GM18519 (cell line): ENCODE data around the gene TEF.

Experiments
- ATAC-seq: cut with Tn5 transposase; IDR thresholded peaks from one replicate; pipeline ENCODE4 v1.9.1; 2021; ENCODE audit warnings: mild to moderate bottlenecking, moderate library complexity; ENCODE audit not compliant: unreplicated experiment, low FRiP score

TEF gene

DNA sequence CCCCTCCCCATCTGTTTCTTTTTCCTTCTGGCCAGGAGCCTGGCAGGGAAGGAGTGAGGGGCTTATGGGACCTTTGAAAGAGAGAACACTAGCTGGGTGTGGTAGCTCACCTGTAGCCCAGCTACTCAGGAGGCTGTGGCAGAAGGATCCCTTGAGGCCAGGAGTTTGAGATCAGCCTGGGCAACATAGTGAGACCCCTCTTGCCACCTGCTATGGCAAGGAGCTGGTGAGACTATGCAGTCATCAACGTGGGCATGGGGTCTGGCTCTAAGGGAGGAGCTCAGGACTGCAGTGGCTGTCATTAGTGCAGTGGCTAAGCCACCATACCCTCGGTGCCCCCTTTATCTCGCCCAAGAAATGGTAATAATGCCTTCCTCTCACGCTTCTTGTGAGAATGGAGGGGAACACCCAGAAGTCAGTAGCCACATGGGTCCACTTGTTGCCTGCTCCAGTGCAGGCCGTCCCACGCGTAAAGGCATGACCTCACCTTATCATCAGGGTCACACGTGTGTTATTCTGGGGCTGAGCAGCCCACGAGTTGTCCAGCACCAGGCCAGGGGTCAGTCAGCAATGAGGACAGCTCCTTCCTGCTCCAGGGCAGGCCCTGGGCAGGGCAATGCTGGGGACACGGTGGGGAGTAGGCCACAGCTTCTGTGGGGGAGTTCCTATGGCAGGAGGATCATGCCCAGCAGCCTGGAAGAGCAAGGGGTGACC, 27.7 kb upstream of the TEF start:
- no peak for ATAC-seq

DNA sequence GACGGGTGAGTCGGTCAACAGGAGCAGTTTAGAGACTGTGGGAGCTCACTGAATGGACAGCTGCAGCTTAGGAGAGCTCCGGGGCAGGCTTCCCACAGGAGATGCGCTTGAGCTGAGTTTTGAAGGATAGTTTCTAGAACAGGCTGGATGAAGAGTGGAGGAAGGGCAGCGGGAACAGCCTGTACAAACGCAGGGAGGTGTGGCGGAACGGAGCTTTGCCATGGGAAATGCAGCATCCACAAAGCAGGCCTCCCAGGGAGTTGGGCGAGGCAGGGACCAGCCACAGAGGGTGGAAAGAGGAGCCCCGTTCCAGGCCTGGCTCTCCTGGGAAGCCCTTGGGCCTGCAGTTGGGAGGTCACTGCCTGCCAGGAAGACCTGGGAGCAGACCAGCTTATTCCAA, 26.8 kb upstream of the TEF start:
- ATAC-seq, result no peak

DNA sequence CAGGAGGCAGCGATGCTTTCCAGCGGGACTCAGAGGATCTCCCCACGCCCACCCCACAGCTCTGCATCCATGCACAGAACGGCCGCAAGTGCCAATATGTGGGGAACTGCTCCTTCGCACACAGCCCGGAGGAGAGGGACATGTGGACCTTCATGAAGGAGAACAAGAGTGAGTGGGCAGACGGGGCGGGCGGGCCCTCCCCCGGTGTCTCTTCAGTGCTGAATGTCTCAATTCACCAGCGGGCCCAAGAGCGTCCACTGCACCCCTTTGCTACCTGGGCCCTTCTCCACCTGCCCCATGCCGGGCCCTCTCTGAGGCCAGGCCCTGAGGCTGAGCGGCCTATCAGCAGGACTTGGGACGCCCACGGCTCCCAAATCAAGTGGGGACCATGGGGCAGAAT, 25.8 kb upstream of the TEF start:
- ATAC-seq, result no peak

GRCh38 chr22:41356430-41357028, 25.2 kb upstream of the TEF start:
- ATAC-seq, result no peak

GRCh38 chr22:41357191-41357590, 24.6 kb upstream of the TEF start:
- ATAC-seq, result no peak

- ATAC-seq, result no peak
Observed at GRCh38 chr22:41358927-41359326, 22.8 kb upstream of the TEF start.

DNA sequence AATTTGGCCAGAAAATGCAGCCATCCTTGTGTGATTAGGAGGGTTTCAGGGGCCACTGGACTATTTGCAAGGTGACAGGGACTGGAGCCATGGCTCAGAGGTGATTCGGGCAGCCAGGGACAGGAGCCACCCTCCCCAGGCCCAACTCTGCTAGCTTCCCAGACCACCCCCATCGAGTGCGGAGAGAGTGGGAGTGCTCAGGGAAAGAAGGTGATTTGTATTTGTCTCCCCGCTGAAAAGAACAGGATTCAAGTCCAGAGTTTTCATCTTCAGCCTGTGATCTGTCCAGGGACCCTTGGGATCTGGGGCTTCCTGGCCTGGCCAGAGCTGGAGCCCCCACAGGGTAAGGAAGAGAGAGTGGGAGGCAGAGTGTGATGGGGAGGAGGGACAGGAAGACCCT, 22.4 kb upstream of the TEF start:
- no peak for ATAC-seq

- ATAC-seq, result no peak
Observed at GRCh38 chr22:41360126-41360525, 21.6 kb upstream of the TEF start.

DNA sequence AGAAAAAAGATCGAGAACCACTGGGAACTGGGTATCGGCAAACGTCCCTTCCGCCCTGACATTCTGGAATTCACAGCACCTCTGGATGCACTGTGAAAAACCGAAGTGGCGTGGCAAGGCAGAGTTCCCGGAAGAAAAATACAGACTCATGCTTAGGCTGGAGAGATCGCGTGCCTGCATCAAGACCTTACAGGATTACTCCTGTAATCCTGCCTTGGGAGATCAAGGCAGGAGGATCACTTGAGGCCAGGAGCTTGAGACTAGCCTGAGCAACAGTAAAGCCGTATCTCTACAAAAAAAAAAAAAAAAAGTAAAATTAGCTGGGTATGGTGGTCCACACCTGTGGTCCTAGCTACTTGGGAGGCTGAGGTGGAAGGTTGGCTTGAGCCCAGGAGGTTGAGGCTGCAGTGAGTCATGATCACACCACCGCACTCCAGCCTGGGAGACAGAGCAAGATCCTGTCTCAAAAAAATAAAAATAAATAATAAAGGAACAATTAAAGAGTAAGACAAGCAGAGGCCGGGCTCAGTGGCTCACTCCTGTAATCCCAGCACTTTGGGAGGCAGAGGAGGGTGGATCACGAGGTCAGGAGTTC, 19.9 kb upstream of the TEF start:
- no peak for ATAC-seq

- ATAC-seq, result no peak
Observed at GRCh38 chr22:41362615-41363014, 19.1 kb upstream of the TEF start.

- ATAC-seq, result no peak
Observed at GRCh38 chr22:41364233-41364632, 17.5 kb upstream of the TEF start.

- ATAC-seq, result no peak
Observed at GRCh38 chr22:41364955-41365354, 16.8 kb upstream of the TEF start.

GRCh38 chr22:41365425-41365824, 16.3 kb upstream of the TEF start:
- no peak for ATAC-seq

GRCh38 chr22:41366323-41367029, 15.3 kb upstream of the TEF start:
- no peak for ATAC-seq

- ATAC-seq, result no peak
Observed at GRCh38 chr22:41367039-41367679, 14.6 kb upstream of the TEF start.

GRCh38 chr22:41367680-41368542, 13.8 kb upstream of the TEF start:
- ATAC-seq, result no peak

GRCh38 chr22:41368543-41369423, 13.0 kb upstream of the TEF start:
- ATAC-seq, result no peak

DNA sequence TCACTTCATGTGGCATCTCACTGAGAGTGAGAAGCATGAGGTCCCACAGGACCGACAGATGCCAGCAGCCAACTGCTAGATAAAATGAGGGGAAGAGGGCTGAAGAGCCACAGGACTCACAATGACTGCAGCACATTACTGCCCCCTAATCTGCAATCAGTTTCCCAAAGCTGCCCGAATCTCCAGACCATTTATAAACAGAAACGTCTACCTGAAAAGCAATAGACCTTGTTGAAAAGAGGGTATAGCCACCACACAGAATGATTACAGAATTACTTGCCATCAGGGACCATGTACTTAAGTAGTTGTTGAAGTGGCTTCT, 12.4 kb upstream of the TEF start:
- no peak for ATAC-seq

- ATAC-seq, result no peak
Observed at GRCh38 chr22:41369837-41370236, 11.9 kb upstream of the TEF start.
